Islet of Langerhans (tissue), 1 donor: ENCODE data around the gene TRPM2.

Experiments used
- FAIRE-seq: peaks from one replicate; lab custom pipeline; 2011; peaks lifted over from hg19 to GRCh38; lab: Jason Lieb, UNC

The TRPM2 gene

DNA sequence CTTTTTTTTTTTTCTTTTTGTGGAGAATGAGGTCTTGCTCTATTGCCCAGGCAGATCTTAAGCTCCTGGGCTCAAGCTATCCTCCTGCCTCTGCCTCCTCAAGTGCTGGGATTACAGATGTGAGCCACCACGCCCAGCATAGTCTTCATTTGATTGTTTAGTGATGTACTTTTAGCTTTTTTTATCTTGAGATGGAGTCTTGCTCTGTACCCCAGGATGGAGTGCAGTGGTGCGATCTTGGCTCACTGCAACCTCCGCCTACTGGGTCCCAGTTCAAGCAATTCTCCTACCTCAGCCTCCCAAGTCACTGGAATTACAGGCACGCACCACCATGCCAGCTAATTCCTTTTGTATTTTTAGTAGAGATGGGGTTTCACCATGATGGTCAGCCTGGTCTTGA lies 77.9 kb downstream of the TRPM2 start:
- no peak for FAIRE-seq

DNA sequence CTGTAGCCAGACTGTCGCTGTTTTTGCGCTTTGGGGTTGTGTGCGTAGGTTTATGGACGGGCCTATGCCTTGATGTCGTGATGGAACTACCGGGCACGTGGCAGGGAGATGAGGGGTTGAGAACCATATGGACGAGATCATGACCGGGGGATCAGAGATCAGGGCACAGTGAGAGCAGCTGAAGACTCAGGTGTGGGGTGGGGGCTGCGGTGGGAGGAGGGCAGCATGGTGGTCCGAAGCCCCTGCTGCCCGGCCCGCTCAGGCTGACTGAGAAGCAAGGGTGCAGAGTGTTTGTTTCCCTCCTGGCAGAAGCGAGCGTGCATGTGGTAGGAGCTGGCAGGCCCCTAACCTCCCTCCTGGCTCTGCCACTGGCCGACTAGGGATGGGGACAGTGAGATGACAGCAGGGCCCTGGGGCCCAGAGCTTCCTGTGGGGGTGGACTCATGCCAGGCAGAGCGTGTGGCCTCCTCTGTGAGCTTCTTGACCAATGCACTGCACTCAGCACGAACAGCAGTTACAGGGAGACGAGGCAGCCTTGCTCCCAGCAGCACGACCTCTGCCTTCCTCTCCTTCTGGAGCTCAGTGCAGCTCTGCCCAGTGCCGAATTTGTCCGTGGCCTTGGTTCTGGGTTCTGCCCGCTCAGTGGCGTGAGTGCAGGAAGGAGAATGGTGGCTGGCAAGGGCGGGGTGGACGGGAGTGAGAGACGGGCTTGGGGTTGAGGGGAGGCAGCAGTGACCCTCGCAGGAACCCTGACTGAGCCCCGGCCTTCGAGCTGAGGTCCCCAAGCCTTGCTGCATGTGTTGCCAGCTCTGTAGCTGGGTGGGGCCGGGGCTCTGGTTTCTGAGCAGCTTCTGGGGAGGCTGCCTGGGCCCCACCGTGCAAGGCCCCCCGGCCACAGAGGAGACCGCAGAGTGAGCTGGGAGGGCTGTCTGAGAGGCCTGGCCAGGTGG lies 79.7 kb downstream of the TRPM2 start:
- no peak for FAIRE-seq

DNA sequence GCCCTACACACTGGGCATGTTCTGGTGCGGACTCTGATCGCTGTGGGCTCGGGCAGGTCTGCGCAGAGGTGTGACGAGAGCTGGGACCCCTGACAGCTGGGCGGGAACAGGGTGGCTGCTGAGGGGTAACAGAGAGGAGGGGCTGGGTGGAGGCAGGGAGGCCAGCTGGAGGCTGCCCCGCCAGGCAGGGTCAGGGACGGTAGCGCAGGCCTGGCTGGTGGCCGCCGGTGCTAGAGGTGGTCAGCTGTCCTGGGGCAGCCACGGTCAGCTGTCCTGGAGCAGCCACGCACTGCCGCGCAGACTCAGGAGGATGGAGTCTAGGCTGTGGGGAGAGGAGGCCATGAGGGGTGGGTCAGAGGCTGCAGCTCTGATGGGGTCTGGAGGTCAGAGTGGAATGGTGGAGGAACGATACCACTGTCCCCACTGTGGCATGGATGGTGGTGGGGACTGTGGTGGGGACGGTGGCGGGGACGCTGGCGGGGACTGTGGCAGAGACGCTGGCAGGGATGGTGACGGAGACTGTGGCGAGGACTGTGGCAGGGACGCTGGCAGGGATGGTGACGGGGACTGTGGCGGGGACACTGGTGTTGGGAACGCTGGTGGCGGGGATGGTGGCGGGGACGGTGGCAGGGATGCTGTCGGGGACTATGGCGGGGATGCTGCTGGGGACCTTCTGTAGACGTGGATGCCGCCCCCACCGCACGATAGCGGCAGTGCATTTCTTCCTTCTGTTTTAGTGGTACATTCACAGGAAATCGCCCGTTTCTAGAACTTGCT lies 80.6 kb downstream of the TRPM2 start:
- FAIRE-seq = no peak

DNA sequence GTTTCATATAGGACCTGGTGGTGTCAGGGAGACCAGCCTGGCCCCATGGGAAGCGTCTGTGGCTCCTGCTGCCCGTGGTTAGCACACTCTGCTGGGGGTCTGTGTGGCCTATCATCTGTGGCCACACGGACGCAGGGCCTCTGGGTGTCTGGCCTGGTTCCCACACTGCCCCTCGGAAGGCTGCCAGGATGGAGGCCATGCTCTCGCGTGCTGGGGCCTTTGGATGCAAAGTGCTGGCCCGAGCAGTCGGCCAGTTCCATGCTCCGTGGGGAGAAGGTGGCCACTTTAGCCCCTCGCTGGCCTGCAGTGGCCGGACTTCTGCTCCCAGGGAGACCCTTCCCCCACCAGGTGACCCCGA lies 81.1 kb downstream of the TRPM2 start:
- no peak for FAIRE-seq

DNA sequence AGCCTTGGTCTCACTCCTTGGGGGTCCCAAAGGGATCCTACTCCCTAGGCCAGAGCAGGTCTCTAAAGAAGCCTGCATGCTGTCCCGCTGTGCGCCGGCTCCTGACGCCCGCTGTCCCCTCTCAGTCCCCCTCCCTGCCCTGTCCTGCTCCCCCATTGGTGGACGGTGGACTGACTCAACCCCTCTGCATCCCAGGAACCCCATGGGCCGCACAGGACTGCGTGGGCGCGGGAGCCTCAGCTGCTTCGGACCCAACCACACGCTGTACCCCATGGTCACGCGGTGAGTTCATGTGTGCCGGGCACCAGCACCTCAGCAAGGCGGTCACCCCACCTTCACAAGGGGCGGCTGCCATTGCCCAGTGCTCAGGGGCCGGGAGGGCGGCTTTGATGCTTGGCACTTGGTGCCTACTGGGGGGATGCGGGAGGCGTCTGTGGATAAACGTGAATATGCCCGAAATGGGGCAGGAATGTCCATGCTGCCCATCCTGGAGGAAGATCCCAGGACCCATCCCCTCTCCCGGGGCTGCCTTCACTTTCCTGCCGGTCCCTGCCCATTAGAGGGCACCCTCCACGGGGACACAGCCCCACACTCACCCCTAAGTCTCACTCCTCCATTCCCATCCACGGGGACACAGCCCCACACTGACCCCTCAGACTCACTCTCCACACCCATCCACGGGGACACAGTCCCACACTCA lies 81.7 kb downstream of the TRPM2 start:
- FAIRE-seq = no peak

DNA sequence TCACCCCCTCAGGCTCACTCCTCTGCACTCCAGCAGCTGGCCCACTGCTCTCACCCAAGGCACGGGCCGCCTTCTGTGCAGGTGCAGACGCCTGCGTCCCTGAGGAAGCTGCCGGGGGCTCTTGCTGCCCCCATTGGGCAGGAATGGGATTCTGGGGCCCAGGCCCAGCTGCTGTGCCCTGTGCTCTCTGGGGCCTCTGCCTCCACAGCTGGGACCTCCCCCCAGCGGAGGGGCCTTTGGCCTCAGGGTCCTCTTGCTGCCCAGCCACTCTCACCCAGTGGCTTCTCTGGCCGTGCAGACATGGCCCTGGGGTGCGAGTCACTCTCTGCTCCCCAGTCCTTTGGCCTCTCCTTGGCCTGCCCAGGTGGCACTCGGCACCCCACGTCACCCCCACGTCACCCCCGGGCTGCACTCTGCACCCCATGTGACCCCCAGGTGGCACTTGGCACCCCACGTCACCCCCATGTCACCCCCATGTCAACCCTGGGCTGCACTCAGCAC lies 82.7 kb downstream of the TRPM2 start:
- no peak for FAIRE-seq

DNA sequence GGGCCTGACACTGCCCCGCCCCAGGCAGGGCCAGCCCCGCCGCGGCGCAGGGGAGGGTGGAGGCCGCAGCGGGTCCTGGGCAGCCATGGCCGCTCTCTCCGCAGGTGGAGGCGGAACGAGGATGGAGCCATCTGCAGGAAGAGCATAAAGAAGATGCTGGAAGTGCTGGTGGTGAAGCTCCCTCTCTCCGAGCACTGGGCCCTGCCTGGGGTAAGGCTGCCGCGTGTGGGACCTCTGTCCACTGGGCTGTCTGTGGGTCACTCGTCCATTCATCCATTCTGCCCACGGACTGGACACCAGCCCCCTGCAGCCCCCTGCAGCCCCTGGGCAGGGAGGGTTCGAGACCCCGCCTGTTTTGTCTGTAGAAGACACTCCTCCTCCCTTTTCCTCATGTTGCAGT lies 83.5 kb downstream of the TRPM2 start:
- FAIRE-seq = no peak

DNA sequence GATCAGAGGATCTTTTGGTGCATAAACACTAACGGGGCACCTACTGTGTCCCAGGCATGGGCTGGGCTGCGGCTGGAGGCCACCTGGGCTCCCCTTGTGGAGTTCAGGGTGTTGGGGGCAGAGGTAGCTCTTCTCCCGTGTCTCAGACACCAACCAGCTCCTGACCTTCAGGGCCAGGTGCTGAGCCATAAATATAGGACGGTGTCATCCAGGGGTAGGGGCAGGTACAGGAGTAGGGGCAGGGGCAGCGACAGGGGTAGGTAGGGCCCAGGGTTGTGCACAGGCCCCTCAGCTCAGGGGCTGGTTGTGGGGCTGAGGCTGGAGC lies 83.9 kb downstream of the TRPM2 start:
- FAIRE-seq = no peak

DNA sequence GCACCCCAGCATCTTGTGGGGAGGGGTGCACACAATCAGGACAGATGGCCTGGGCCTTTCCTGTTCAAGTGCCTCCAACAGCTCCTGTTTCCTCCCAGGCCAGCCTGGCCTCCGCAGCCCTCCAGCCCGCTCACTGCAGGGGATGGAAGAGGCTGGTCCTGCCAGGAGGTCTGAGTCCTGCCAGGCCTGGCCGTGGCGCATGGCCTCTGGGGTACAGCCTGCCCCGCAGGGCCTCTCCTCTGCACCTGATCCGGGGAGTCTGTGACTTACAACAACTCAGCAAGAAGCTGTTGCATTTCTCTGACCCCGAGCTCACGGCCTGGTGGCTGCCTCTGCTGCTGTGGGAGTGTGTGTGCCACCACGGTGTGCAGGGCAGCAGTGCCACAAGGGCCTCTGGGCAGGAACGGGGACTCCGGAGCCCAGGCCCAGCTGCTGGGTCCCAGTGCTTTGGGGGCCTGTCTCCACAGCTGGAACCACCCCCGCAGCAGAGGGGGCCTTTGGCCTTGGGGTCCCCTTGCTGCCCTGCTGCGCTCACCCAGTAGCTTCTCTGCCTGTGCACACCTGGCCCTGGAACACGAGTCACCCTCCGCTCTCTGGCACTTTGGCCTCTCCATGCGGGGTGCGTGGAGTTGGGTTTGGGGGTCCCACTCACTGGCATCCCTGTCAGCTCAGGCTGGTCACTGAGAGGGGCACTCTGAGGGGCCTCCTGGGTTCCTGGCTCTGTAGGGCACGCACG lies 84.4 kb downstream of the TRPM2 start:
- FAIRE-seq = no peak

DNA sequence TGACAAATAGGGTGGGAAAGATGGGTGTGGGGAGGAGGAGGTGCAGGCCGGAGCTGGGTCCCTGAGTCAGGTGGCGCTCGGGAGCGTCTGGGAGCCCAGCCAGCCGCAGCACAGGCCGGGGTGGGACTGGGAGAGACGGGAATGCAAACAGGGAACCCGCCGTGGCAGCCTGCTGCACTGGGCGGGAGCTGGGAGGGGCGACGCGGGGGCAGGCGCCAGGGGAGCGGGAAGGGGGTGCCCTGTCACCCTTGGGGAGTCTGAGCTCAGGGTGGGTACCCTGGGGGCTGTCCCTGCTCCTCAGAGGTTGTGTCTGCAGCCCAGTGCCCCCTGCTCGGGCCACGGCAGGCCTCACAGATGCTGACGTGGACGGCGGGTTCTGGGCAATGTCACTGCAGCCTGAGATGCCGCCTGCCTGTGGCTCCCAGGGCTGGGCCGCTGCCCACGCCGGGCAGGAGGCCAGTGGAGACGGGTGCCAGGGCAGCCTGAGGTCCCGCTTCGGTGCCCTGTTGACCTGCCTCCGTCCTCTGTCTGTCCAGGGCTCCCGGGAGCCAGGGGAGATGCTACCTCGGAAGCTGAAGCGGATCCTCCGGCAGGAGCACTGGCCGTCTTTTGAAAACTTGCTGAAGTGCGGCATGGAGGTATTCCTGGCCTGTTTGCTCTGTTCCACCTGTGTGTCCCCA lies 85.2 kb downstream of the TRPM2 start:
- FAIRE-seq = no peak

DNA sequence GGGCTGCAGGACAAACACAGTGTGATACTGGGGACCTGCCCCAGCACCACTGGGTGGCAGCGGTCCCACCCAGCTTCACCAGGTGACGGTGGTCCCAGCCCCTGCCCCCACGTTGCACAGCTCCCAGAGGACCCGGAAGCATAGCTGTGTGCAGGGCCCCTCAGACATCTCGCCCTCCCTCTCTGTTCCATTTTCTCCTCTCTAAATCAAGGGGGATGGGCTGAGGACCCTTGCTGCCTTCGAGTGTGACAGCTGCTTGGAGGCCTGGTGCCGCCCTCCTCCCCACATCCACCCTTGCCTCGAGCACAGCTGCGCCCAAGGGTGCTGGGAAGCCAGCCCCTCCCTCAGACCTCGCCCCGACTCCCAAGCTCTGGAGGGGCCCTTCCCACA lies 85.8 kb downstream of the TRPM2 start:
- FAIRE-seq = no peak

DNA sequence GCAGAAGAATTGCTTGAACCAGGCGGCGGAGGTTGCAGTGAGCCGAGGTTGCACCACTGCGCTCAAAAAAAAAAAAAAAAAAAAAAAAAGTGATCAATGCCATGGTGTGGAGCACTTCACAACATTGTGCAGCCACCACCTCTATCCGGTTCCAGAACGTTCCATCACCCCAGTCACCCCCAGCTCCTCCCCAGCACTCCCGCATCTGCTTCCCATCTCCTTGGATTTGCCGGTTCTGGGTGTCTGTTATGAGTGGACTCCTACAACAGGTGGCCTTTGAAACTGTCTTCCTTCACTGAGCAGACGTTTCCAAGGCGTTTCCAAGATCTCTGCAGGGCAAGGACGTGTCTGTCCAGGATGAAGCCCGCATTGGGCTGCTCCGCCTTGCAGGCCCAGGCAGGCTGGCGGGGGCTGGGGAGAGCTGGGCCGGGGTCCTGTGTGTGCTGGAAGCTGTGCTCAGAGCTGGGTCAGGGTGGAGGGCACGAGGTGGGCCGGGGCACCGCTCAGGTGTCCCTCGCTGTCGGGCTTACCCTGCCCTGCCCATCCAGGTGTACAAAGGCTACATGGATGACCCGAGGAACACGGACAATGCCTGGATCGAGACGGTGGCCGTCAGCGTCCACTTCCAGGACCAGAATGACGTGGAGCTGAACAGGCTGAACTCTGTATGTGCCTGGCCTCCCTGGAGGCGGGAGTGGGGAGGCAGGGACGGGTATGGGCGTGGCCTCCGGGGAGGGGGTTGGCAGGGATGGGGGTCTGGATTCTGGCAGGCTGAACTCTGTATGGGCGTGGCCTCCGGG lies 87.0 kb downstream of the TRPM2 start:
- no peak for FAIRE-seq

DNA sequence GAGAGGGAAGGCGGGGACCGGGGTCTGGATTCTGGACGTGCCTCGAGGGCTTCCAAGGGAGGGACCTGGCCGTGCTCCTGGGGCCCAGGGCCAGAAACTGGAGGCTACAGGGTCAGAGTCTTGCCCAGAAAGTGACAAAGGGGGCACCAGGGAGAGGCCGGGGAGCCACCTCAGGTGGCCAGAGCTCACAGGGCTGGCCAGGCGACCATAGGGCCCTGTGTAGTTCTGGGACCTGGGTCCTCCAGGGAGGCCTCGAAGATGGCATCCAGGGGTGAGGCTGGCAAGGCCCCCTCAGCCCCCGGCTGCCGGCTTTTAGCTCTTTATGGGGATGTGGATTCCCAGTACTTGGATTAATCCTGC lies 87.6 kb downstream of the TRPM2 start:
- no peak for FAIRE-seq

DNA sequence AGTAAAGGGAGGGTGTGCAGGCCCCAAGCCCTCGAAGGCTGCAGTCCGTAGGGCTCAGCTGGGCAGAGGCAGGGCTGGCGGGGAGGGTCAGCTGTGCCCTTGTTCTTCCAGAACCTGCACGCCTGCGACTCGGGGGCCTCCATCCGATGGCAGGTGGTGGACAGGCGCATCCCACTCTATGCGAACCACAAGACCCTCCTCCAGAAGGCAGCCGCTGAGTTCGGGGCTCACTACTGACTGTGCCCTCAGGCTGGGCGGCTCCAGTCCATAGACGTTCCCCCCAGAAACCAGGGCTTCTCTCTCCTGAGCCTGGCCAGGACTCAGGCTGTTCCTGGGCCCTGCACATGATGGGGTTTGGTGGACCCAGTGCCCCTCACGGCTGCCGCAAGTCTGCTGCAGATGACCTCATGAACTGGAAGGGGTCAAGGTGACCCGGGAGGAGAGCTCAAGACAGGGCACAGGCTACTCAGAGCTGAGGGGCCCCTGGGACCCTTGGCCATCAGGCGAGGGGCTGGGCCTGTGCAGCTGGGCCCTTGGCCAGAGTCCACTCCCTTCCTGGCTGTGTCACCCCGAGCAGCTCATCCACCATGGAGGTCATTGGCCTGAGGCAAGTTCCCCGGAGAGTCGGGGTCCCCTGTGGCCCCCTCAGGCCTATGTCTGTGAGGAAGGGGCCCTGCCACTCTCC lies 88.3 kb downstream of the TRPM2 start:
- FAIRE-seq = no peak

DNA sequence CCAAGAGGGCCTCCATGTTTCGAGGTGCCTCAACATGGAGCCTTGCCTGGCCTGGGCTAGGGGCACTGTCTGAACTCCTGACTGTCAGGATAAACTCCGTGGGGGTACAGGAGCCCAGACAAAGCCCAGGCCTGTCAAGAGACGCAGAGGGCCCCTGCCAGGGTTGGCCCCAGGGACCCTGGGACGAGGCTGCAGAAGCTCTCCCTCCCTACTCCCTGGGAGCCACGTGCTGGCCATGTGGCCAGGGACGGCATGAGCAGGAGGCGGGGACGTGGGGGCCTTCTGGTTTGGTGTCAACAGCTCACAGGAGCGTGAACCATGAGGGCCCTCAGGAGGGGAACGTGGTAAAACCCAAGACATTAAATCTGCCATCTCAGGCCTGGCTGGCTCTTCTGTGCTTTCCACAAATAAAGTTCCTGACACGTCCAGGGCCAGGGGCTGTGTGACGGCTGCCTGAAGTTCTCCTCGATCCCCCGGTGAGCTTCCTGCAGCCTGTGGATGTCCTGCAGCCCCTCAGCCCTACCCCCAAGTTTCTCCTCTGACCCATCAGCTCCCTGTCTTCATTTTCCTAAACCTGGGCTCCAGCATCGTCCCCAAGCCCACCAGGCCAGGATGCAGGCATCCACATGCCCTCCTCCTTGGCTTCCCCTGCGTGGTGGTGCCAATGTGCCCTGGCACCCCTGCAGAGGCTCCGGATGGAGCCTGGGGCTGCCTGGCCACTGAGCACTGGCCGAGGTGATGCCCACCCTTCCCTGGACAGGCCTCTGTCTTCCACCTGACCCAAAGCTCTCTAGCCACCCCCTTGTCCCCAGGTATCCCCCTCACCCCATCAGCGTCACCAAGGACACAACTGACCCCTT lies 89.1 kb downstream of the TRPM2 start:
- no peak for FAIRE-seq

DNA sequence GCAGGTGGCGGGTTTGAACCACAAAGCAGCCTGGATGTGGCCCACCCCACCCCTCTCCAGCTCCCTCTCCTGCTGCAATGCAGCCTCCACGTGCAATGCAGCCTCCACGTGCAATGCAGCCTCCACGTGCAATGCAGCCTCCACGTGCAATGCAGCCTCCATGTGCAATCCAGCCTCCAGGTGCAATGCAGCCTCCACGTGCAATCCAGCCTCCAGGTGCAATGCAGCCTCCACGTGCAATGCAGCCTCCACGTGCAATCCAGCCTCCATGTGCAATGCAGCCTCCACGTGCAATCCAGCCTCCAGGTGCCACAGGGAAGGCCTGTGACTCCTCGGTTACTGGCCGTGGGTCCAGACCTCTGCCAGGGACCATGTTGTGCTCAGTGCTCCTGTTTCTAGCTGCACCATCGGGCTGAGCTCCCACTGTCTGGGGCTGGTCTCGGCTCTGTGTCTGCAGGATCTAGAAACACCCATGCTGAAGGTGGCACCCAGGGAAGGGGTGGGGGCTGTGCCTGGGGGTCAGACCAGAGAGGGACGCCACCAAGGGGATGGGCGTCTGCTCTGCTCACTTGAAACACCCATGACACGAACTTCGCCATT lies 90.0 kb downstream of the TRPM2 start:
- FAIRE-seq = no peak

DNA sequence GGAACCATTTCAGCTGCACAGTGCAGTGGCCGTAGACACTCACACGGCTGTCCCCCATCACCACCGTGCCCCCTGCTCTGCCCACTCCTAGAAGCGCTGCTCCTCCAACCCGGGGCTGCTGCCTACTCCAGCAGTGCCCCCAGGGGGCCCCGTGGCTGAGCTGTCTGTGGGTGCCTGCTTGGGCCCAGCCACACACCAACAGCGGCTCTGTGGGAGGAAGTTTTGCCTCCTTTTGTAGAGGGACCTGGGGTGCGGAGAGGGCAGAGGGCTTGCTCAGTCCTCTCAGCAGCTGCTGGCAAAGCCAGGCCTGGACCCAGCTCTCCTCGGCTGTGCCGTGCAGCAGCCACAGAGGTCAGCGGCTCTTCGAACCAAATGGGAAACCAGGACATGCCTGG lies 90.5 kb downstream of the TRPM2 start:
- FAIRE-seq = no peak

DNA sequence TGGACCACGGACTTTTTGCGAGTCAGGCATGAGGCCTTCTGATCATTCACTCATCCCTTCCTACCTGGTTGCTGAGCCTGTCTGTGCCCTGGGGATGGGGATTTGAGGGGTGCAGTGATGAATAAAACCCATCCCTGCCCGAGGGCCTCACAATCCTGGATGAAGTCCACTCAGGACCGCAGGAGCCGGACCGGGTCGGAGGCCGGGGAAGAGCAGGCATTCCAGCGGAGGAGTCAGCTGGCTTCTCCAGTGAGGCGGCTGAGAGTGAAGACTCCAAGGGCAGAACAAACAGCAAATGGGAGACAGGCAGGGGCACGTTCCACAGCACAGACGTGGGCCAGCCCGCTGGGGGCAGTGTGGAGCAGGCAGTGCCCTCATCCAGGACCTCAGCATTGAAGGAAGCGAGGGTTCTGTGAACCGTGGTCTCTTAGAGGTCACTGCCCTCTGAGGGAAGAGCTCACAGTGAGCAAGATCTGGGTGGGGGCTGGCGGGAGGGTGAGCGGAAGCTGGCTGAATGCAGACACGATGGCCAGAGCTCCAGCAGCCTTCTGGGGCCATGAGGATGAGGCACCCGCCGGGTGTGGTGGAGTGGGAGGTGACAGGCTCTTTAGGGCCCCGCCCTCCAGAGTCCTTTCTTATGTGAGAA lies 91.0 kb downstream of the TRPM2 start:
- no peak for FAIRE-seq
